Gastroesophageal sphincter (tissue), 4 donors: ENCODE measurements around the gene SLC5A7. TPM values are rescaled to one million over a fixed set of nuclear protein-coding genes. Genes with fewer than 3 reads are reported as not detected.

Experiments used
- ATAC-seq: fragments of 150-250 bp; one replicate; pipeline ENCODE4 v1.9.1; 2016; ENCODE audit warnings: mild to moderate bottlenecking, moderate library complexity
- H3K27ac ChIP-seq, 4 donors: fragments of 200-600 bp; sonication (generic) in 3 of 4; 1 replicate in 3 of 4; 2 replicates in 1 of 4; pipeline ENCODE4 v1.5.1; 2016 to 2019
- H3K27me3 ChIP-seq: fragments of 200-600 bp; sonication (generic); one replicate; pipeline ENCODE4 v1.5.1; 2019
- H3K36me3 ChIP-seq, 2 donors: fragments of 200-600 bp; sonication (generic); one replicate each; pipeline ENCODE4 v1.5.1; 2019; ENCODE audit warnings: control low read depth in 1 of 2
- H3K4me1 ChIP-seq, 3 donors: fragments of 200-600 bp; sonication (generic); 1 replicate in 2 of 3; 2 replicates in 1 of 3; pipeline ENCODE4 v1.5.1; 2016 to 2019; ENCODE audit warnings: control low read depth in 2 of 3
- H3K4me3 ChIP-seq, 2 donors: fragments of 200-600 bp; sonication (generic); one replicate each; pipeline ENCODE4 v1.5.1; 2019; ENCODE audit warnings: mild to moderate bottlenecking in 1 of 2, moderate library complexity in 1 of 2
- H3K9me3 ChIP-seq, 3 donors: fragments of 200-600 bp; sonication (generic); one replicate each; pipeline ENCODE4 v1.5.1; 2017 to 2019; ENCODE audit warnings: control low read depth in 2 of 3
- EP300 ChIP-seq: sonication (generic); formaldehyde crosslinking; IDR thresholded peaks from one replicate; pipeline ENCODE4 v1.6.1; 2017; ENCODE audit warnings: antibody characterized with exemption, mild to moderate bottlenecking
- POLR2A ChIP-seq, 2 donors: fragments of 450-650 bp; IDR thresholded peaks; one replicate each; pipeline ENCODE4 v1.6.1; 2017; ENCODE audit warnings: antibody characterized with exemption in 2 of 2, mild to moderate bottlenecking in 2 of 2, moderate library complexity in 1 of 2
- POLR2AphosphoS5 ChIP-seq: sonication (generic); formaldehyde crosslinking; IDR thresholded peaks from one replicate; pipeline ENCODE4 v1.6.1; 2017; ENCODE audit warnings: antibody characterized with exemption
- WGBS, 2 donors: methylation state at CpG; one replicate each; pipeline ENCODE4 v1.1.5; 2018; ENCODE audit warnings: low coverage in 1 of 2; 5-methylcytosine and 5-hydroxymethylcytosine counted together
- total RNA-seq, 4 donors: library from RNA; depleted of rRNA; stranded (reverse); fragments of >200 nt; gene quantifications; one replicate each; pipeline ENCODE4 v1.1.0, GENCODE V29; 2016
- TF ChIP-seq, protein P1 (sequence below), 4 experiments: fragments of 200-600 bp in 2 of 4; fragments of 450-650 bp in 2 of 4; sonication (generic) in 1 of 4; IDR thresholded peaks; one replicate each; pipeline ENCODE4 v1.5.1; 2017 to 2019; ENCODE audit warnings: antibody characterized with exemption in 4 of 4, mild to moderate bottlenecking in 2 of 4, moderate library complexity in 2 of 4

The SLC5A7 gene
- total RNA-seq, 4 donors from 2014 or later = 0.93 to 2.3 (median 1.3) TPM

DNA sequence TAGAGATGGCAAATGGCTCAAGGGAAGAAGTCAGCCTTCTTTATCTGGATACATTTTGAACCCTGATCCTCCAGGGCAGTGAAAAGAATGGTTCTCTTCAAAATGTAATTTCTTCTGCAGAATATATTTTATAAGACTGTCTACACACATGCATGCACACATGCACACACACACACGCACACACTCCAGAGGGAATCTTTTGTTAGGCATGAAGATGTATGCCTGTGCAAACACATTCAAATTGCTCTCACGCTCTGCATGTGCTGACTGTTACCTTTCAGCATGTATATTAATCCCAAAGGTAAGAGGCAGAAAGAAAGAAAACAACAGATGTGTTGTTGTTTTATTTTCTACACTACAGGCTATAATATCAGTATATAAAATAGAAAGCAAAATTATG is 43.2 kb downstream of the SLC5A7 start:
- Histone ChIP-seq H3K27me3 (no peaks in the 10 kb centered on the region), H3K4me1 (no peaks in the 10 kb centered on the region), H3K27ac (no peak overlapping the region), H3K9me3 (peaks cover 0 to 7% (median 0%) of the 10 kb centered on the region in 3 donors), H3K36me3 (no peaks in the 10 kb centered on the region), H3K4me3 (no peak overlapping the region)
- TF ChIP-seq POLR2AphosphoS5 (no peak), POLR2A (IDR thresholded peaks at IDR 0.05) (no peak), EP300 (no peak)
- TF ChIP-seq, protein P1, sequence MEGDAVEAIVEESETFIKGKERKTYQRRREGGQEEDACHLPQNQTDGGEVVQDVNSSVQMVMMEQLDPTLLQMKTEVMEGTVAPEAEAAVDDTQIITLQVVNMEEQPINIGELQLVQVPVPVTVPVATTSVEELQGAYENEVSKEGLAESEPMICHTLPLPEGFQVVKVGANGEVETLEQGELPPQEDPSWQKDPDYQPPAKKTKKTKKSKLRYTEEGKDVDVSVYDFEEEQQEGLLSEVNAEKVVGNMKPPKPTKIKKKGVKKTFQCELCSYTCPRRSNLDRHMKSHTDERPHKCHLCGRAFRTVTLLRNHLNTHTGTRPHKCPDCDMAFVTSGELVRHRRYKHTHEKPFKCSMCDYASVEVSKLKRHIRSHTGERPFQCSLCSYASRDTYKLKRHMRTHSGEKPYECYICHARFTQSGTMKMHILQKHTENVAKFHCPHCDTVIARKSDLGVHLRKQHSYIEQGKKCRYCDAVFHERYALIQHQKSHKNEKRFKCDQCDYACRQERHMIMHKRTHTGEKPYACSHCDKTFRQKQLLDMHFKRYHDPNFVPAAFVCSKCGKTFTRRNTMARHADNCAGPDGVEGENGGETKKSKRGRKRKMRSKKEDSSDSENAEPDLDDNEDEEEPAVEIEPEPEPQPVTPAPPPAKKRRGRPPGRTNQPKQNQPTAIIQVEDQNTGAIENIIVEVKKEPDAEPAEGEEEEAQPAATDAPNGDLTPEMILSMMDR (IDR thresholded peaks at IDR 0.05) = no peak
- ATAC-seq = no peak
- 85 to 90% methylated on average over 2 of the region's 2 CpGs for WGBS, 2 donors

DNA sequence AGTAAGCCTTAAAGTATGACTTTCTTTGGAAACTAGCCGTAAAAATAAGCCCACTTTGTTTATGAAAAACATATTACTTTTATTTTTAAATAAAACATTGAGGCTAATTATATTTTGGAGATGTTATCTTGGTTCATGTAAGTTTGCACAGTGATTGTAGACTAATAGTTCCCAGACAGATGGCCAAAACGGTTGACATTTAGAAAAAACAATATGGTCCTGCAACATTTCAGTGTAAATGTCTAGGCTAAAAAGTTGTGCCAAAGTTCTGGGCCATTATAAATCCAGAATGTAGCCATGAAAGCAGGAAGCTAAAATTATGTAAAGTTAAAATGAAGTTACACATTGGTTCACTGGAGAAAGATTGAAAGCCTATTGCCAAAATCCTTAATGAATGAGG is 43.6 kb downstream of the SLC5A7 start:
- TF ChIP-seq POLR2AphosphoS5 (no peak), POLR2A (IDR thresholded peaks at IDR 0.05) (no peak), EP300 (no peak)
- TF ChIP-seq, protein P1 (IDR thresholded peaks at IDR 0.05) = no peak
- Histone ChIP-seq H3K27ac (no peak overlapping the region), H3K4me3 (no peak overlapping the region), H3K9me3 (peaks cover 0 to 7% (median 0%) of the 10 kb centered on the region in 3 donors), H3K27me3 (no peaks in the 10 kb centered on the region), H3K4me1 (no peaks in the 10 kb centered on the region), H3K36me3 (no peaks in the 10 kb centered on the region)
- WGBS, 2 donors = 22 to 37% methylated on average over 2 of the region's 2 CpGs
- ATAC-seq = no peak

DNA sequence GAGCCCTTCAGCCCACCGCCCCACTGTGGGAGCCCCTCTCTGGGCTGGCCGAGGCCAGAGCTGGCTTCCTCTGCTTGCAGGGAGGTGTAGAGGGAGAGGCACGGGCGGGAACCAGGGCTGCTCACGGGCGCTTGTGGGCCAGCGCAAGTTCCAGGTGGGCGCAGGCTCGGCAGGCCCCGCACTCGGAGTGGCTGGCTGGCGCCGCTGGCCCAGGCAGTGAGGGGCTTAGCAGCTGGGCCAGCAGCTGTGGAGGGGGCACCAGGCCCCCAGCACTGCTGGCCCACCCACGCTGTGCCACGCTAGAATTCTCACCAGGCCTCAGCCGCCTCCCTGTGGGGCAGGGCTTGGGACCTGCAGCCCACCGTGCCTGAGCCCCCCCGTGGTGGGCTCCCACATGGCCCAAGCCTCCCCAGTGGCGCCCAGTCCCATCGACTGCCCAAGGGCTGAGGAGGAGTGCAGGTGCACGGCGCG is 45.2 kb downstream of the SLC5A7 start:
- WGBS, 2 donors = no CpG with 5 or more reads among the region's 23 CpGs
- Histone ChIP-seq H3K9me3 (peaks cover 0 to 7% (median 0%) of the 10 kb centered on the region in 3 donors), H3K36me3 (no peaks in the 10 kb centered on the region), H3K4me1 (no peaks in the 10 kb centered on the region), H3K27me3 (no peaks in the 10 kb centered on the region), H3K4me3 (no peak overlapping the region), H3K27ac (no peak overlapping the region)
- no peak for TF ChIP-seq POLR2AphosphoS5
- no peak for TF ChIP-seq EP300
- TF ChIP-seq POLR2A (IDR thresholded peaks at IDR 0.05) = no peak
- TF ChIP-seq, protein P1 (IDR thresholded peaks at IDR 0.05) = no peak
- ATAC-seq = no peak

DNA sequence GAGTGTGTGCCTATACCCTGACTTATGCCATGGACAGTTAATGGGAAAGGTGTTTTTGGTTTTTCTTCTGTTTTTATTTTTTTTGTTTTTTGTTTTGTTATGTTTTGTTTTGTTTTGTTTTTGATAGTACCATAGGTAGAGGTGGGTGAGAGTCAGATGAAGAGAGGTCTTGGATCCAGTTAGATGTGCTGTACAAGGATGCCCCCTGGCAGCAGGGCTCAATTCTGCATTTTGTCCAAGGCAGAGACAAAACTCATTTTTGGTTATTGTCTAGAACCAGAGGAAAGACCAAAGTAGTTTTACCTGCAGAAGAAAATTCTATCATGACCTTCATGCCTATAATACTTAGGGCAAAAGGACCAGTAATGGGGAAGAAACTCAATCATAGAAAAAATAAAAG is 48.5 kb downstream of the SLC5A7 start:
- no peak for ATAC-seq
- H3K27ac ChIP-seq = no peak overlapping the region
- TF ChIP-seq, protein P1 (IDR thresholded peaks at IDR 0.05) = no peak
- TF ChIP-seq EP300 (no peak), POLR2A (IDR thresholded peaks at IDR 0.05) (no peak), POLR2AphosphoS5 (no peak)
- H3K9me3 ChIP-seq = peaks cover 0 to 7% (median 0%) of the 10 kb centered on the region in 3 donors
- H3K27me3 ChIP-seq = no peaks in the 10 kb centered on the region
- no peaks in the 10 kb centered on the region for H3K36me3 ChIP-seq
- no peaks in the 10 kb centered on the region for H3K4me1 ChIP-seq
- no peak overlapping the region for H3K4me3 ChIP-seq

DNA sequence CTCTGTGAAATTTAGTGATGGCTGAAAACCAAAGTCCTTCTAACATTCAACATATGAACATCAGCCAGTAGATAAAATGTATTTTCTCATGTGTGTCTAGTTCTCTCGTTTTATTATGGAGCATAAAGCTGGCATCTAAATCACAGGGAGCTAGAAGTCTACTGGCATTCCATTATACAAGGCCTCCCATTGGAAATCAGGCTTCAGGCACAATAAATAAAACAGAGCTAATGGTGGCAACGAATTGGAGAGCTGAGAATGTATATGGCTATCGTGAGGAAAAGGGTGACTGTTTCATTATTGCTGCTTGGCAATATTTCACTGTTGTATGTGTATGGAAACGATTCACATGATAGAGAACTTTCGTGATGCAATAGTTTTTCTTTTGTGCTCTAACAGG is 62.4 kb downstream of the SLC5A7 start:
- Histone ChIP-seq H3K9me3 (peaks cover 0 to 15% (median 0%) of the 10 kb centered on the region in 3 donors), H3K4me1 (no peaks in the 10 kb centered on the region), H3K4me3 (no peak overlapping the region), H3K36me3 (no peaks in the 10 kb centered on the region), H3K27me3 (no peaks in the 10 kb centered on the region), H3K27ac (no peak overlapping the region)
- no peak for ATAC-seq
- TF ChIP-seq EP300 (no peak), POLR2AphosphoS5 (no peak), POLR2A (IDR thresholded peaks at IDR 0.05) (no peak)
- TF ChIP-seq, protein P1 (IDR thresholded peaks at IDR 0.05) = no peak
- 67 to 70% methylated on average over 4 to 5 of the region's 5 CpGs for WGBS, 2 donors
